PC-9 (cell line): Measurements from ENCODE around the gene DEAF1. TPM values are rescaled to one million over a fixed set of nuclear protein-coding genes. Genes with fewer than 3 reads are reported as not detected.

Experiments used
- BruUV-seq: library from RNA; stranded (reverse); fragments of 400-500 nt; replicated peaks from 2 replicates; lab custom pipeline; 2021; lab: Mats Ljungman, UMichigan
- CTCF ChIA-PET: fragments of 300-600 bp; sonication (Branson Sonifier 250); formaldehyde crosslinking; loops from one replicate; lab custom pipeline; 2022; ENCODE audit warnings: antibody characterized with exemption; lab: Charles Lee
- POLR2A ChIA-PET: fragments of 300-600 bp; sonication (Branson Sonifier 250); formaldehyde crosslinking; loops from one replicate; lab custom pipeline; 2022; ENCODE audit warnings: antibody characterized with exemption; ENCODE audit not compliant: unreplicated experiment; lab: Charles Lee
- DNase-seq, 2 experiments: peaks; one replicate each; pipeline versions ENCODE4 v3.0.0 to v3.0.0-alpha.2; 2015 to 2022; ENCODE audit warnings: mixed read lengths in 1 of 2
- H2AFZ ChIP-seq: fragments of 200-600 bp; sonication (generic); 2 replicates; pipeline ENCODE4 v1.8.1; 2017; ENCODE audit warnings: antibody characterized with exemption
- H3F3A ChIP-seq: fragments of 200-600 bp; sonication (generic); 2 replicates; pipeline ENCODE4 v1.8.1; 2017; ENCODE audit warnings: antibody characterized with exemption, mild to moderate bottlenecking, low read depth; ENCODE audit not compliant: insufficient read depth
- H3K27ac ChIP-seq: fragments of 200-600 bp; sonication (generic); 2 replicates; pipeline ENCODE4 v1.6.1; 2016; ENCODE audit warnings: mixed run types
- H3K27me3 ChIP-seq: fragments of 200-600 bp; sonication (generic); 2 replicates; pipeline ENCODE4 v1.6.1; 2016; ENCODE audit warnings: low read depth, mixed run types; ENCODE audit not compliant: insufficient read depth
- H3K36me3 ChIP-seq: fragments of 200-600 bp; sonication (generic); 2 replicates; pipeline ENCODE4 v1.6.1; 2016; ENCODE audit warnings: low read depth, mixed run types
- H3K4me1 ChIP-seq: fragments of 200-600 bp; sonication (generic); replicated peaks from 2 replicates; pipeline ENCODE4 v1.6.1; 2016; ENCODE audit warnings: mixed run types; ENCODE audit not compliant: insufficient read depth
- H3K4me2 ChIP-seq: fragments of 200-600 bp; sonication (generic); 2 replicates; pipeline ENCODE4 v1.6.1; 2017; ENCODE audit warnings: mixed run types
- H3K4me3 ChIP-seq: fragments of 200-600 bp; sonication (generic); 2 replicates; pipeline ENCODE4 v1.6.1; 2016; ENCODE audit warnings: mixed run types
- H3K79me2 ChIP-seq: fragments of 200-600 bp; sonication (generic); 2 replicates; pipeline ENCODE4 v1.6.1; 2017; ENCODE audit warnings: low read depth, mixed run types
- H3K9me2 ChIP-seq: fragments of 200-600 bp; sonication (generic); 2 replicates; pipeline ENCODE4 v1.8.1; 2017; ENCODE audit warnings: mild to moderate bottlenecking; ENCODE audit not compliant: insufficient read depth
- H3K9me3 ChIP-seq: fragments of 200-600 bp; sonication (generic); 2 replicates; pipeline ENCODE4 v1.8.1; 2016; ENCODE audit warnings: low read depth; ENCODE audit not compliant: insufficient read depth
- H4K20me1 ChIP-seq: fragments of 200-600 bp; sonication (generic); 2 replicates; pipeline ENCODE4 v1.8.1; 2017; ENCODE audit not compliant: insufficient read depth
- CTCF ChIP-seq: fragments of 200-600 bp; sonication (generic); conservative IDR thresholded peaks from 2 replicates; pipeline ENCODE4 v1.6.1; 2017; ENCODE audit warnings: mixed run types, antibody characterized with exemption, mild to moderate bottlenecking, moderate library complexity
- EZH2 ChIP-seq: fragments of 200-600 bp; sonication (generic); IDR thresholded peaks from 2 replicates; pipeline ENCODE4 v1.8.0; 2017; ENCODE audit warnings: antibody characterized with exemption, low read depth
- intact Hi-C: fragments of 100-400 bp; cut with micrococcal nuclease; formaldehyde crosslinking; loops from one replicate; pipeline ENCODE4 v1.10.0; 2022; ENCODE audit not compliant: unreplicated experiment
- total RNA-seq: library from RNA; stranded (reverse); gene quantifications from 2 replicates; pipeline ENCODE4 v1.2.3, GENCODE V29; 2021

Gene DEAF1
- total RNA-seq, 1 experiment from 2014 or later, result 36.9 TPM

GRCh38 chr11:706957-707816 is 12.2 kb upstream of the DEAF1 start:
- POLR2A ChIA-PET, result interaction anchor here (0.6 to 1.0 kb wide), 5 partner anchors 19 to 143 kb away, joined by 3 to 8 read pairs (median 4); no protein-coding TSS in a partner anchor
- Histone ChIP-seq H3K4me2 (peak overlapping the region; percentile 93), H3K9me3 (no peaks in the 10 kb centered on the region), H3K36me3 (no peaks in the 10 kb centered on the region), H3F3A (peaks cover 14% of the 10 kb centered on the region; the same call in 1 of the 2 replicates), H3K4me1 (peaks cover 17% of the 10 kb centered on the region), H2AFZ (0 out of 2 replicates have a peak overlapping the region, but pooled peaks have one; percentile 27), H3K27me3 (no peaks in the 10 kb centered on the region), H3K4me3 (peak overlapping the region; percentile 84), H3K79me2 (peaks cover 33% of the 10 kb centered on the region), H3K27ac (peak overlapping the region; percentile 81), H3K9me2 (no peaks in the 10 kb centered on the region), H4K20me1 (no peaks in the 10 kb centered on the region; the same call in 1 of the 2 replicates)
- no peak for TF ChIP-seq EZH2
- TF ChIP-seq CTCF, result no peak
- TSS peak; percentile 35 for BruUV-seq
- intact Hi-C loops, result loop anchor here (1.0 to 2.0 kb wide), 4 partner anchors 9 to 55 kb away; partner anchors contain the start of gene TALDO1
- CTCF ChIA-PET, result no interaction called here
- DNase-seq, result peak; percentile 81

- Histone ChIP-seq H3F3A (peaks cover 14% of the 10 kb centered on the region; the same call in 1 of the 2 replicates), H3K27ac (peak overlapping the region; percentile 81), H3K36me3 (no peaks in the 10 kb centered on the region), H3K4me1 (peaks cover 17% of the 10 kb centered on the region), H4K20me1 (no peaks in the 10 kb centered on the region; the same call in 1 of the 2 replicates), H3K4me3 (peak overlapping the region; percentile 84), H3K79me2 (peaks cover 33% of the 10 kb centered on the region), H3K27me3 (no peaks in the 10 kb centered on the region), H3K4me2 (peak overlapping the region; percentile 93), H3K9me2 (no peaks in the 10 kb centered on the region), H3K9me3 (no peaks in the 10 kb centered on the region), H2AFZ (0 out of 2 replicates have a peak overlapping the region, but pooled peaks have one; percentile 27)
- ChIA-PET CTCF (no interaction called here), POLR2A (interaction anchor here (0.6 to 1.0 kb wide), 4 partner anchors 10 to 51 kb away, joined by 3 to 8 read pairs (median 6); no protein-coding TSS in a partner anchor)
- intact Hi-C loops, result loop anchor here (2.0 kb wide), 1 partner anchor 40 kb away; the partner anchor contains the start of gene TALDO1
- DNase-seq, result peak in 1 of 2 experiments; percentile 40
- TF ChIP-seq EZH2 (no peak), CTCF (0 out of 2 replicates have a peak, but pooled peaks have one; percentile 25)
- BruUV-seq, result no TSS peak
Measured at GRCh38 chr11:706439-706956, 11.5 kb upstream of the DEAF1 start.
